C4-2B (cell line): ENCODE measurements around the gene RDH8.

Source experiments
- ZFX ChIP-seq: fragments of 450-650 bp; IDR thresholded peaks from 2 replicates; pipeline ENCODE4 v1.6.1; 2017
- TF ChIP-seq, protein P1 (sequence below): fragments of 450-650 bp; conservative IDR thresholded peaks from 2 replicates; pipeline ENCODE4 v1.5.1; 2017; ENCODE audit warnings: mild to moderate bottlenecking

- TF ChIP-seq, protein P1, sequence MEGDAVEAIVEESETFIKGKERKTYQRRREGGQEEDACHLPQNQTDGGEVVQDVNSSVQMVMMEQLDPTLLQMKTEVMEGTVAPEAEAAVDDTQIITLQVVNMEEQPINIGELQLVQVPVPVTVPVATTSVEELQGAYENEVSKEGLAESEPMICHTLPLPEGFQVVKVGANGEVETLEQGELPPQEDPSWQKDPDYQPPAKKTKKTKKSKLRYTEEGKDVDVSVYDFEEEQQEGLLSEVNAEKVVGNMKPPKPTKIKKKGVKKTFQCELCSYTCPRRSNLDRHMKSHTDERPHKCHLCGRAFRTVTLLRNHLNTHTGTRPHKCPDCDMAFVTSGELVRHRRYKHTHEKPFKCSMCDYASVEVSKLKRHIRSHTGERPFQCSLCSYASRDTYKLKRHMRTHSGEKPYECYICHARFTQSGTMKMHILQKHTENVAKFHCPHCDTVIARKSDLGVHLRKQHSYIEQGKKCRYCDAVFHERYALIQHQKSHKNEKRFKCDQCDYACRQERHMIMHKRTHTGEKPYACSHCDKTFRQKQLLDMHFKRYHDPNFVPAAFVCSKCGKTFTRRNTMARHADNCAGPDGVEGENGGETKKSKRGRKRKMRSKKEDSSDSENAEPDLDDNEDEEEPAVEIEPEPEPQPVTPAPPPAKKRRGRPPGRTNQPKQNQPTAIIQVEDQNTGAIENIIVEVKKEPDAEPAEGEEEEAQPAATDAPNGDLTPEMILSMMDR = no peak
- TF ChIP-seq ZFX = no peak
Observed at GRCh38 chr19:9967326-9967725, 46.0 kb upstream of the RDH8 start.
